Bone marrow (tissue), 2 donors: ENCODE data around the gene KCNMB3.
"Not testable (repeated sequence)": the region's sequence is repeated elsewhere in the genome, so short reads cannot be mapped to it uniquely, and the experiment has no call there.

Experiments
- DNase-seq, 2 donors: peaks; one replicate each; lab custom pipeline; 2025; lab: John Stamatoyannopoulos, UW

The KCNMB3 gene, protein sequence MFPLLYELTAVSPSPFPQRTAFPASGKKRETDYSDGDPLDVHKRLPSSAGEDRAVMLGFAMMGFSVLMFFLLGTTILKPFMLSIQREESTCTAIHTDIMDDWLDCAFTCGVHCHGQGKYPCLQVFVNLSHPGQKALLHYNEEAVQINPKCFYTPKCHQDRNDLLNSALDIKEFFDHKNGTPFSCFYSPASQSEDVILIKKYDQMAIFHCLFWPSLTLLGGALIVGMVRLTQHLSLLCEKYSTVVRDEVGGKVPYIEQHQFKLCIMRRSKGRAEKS

DNA sequence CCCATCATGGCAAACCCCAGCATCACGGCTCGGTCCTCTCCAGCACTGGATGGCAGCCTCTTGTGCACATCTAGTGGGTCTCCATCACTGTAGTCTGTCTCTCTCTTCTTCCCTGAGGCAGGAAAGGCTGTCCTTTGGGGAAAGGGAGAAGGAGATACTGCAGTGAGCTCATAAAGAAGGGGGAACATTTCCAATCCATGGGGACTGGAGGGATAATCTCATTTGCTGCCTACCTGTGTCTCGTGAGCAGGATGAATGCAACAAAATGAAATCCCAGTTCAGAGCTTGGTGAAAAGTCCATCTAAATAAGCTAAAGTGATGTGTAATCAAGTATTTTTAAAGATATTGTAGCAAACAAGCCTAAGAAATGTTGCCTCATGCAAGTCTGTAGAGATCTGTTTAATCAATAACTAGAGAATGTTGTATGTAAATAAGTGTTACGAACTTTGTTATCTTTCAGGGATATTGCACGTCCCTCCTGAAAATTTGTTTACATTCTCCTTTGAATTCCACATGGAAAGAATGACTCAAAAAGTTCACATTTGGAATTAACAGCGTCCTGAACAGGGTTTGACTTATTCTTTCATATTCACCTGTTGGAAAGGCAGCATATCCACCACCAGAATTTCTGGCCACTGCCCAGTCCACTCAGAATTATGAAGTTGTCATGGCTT, at the start of gene KCNMB3:
Gene KCNMB3, minus strand, starts transcription at position 312 of the 674 bp plus-strand sequence. Its CDS starts 124 bp downstream, at position 188.
- no peak for DNase-seq

DNA sequence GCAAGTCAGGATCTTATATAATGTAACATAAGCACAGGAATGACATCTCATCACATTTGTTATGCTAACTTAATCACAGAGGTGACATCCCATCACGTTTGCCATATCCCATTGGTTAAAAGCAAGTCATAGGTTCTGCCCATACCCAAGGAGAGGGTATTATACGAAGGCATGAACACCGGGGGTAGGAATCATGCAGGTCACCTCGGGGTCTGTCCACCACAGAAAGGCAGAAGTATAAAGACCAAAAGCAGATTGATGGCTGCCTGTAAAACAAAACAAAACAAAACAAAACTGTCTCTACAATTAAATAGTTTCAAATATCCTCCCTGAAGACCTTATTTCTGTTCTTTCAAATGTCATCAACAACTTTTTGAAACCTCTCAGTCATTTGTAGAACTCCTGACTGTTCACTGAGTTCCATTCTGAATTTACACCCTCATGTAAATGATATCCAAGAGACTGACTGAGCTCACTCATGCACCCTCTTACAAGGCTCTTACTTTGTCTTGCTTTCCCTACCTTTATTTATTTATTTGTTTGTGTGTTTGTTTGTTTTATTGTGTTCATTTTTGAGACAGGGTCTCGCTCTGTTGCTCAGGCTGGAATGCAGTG, 49.2 kb upstream of the KCNMB3 start:
- no peak for DNase-seq

DNA sequence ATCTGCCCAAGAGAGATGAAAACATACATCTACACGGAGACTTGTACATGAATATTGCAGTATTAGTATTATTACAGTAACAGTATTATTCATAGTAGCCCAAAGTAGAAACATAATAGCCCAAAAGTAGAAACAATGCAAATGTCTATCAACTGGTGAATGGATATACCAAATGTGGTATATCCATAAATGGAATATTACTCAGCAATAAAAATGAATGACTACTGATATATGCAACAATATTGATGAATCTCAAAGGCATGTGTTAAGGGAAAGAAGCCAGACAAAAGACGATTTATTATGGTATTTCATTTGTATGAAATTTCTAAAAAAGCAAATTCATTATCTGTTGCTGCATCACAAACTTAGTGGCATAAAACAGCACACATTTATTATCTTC, 48.4 kb upstream of the KCNMB3 start:
- DNase-seq, result no peak

DNA sequence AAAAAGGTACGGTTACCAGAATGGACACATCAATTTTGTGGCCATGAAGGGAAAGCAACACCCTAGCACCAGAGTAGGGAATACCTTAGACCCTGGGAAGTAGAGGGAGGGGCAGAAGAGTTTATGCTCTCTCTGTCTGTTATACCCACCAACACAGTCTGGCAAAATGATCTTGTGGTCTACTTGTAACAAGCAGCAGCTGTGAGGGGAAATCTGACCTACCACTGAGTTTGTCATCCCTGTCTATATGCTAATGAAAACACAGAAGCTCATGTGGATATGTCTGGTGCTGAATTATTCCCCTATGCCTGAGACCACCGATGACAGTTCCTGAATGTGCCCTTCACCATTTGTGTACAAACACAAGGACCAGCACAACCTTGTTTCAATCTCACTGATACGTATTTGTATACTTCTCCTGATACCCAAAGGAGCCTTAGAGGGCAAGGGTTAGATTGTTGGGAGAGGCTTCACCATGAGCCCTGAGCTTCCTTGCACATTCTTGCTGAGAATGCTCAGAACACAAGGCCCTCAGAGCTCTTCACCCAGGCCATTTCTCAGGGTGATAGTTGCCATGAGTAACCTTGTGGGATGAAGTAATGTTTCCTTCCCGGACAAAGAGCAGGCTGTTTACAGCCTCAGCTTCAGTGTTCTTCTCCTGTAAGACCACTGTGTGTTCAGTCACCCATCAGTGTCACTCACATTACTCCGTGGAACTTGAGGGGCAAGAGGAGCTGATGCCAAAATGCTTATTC, 47.2 kb upstream of the KCNMB3 start:
- no peak for DNase-seq

GRCh38 chr3:179292450-179292849, 41.5 kb upstream of the KCNMB3 start:
- DNase-seq, result no peak

DNA sequence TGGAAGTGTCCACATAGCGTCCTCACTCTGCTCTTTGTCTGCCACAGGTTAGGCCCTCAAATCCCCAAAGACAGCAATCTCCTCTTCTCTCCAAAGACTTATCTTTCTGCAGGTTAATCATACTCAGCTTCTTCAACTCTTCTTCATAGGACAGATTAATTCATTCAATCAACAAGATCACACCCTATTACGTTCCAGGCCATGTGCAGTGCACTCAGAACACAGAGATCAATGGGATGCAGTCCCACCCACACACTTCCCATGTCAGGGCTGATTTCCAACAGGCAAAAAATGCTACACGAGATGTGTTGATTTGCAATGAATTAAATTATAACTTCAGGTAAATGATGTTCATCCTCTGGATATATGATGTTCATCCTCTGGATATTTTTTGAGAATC, 38.4 kb upstream of the KCNMB3 start:
- no peak for DNase-seq

- DNase-seq, result no peak
Observed at GRCh38 chr3:179288845-179289244, 37.9 kb upstream of the KCNMB3 start.

DNA sequence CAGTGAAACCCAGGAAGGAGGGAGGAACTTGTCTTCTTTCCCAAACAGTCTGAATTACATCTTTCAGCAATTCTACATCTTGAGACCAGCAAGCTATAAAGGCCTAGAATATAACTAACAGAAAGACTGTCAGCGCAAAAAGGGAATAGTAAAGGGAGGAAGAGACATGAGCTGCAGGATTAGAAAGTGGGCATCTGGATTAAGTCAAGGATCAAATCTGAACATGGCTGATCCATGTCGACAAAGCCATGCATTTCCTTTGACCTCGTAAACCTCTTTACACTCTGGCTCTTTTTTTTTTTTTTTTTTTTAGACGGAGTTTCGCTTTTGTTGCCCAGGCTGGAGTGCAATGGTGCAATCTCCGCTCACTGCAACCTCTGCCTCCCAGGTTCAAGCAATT, 35.4 kb upstream of the KCNMB3 start:
- DNase-seq, result no peak

DNA sequence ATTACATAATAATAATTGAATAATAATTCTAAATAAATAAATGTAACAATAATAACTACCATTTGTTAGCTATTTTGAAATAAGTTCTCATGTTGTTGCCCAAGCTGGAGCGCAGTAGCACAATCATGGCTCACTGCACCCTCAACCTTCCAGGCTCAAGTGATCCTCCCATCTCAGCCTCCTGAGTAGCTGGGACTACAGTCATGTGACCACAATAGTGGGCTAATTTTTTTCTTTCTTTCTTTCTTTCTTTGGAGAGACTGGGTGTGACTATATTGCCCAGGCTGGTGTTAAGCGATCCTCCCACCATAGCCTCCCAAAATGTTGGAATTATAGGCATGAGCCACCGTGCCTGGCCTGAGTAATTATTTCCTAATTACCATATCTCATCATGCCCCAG, 30.9 kb upstream of the KCNMB3 start:
- no peak for DNase-seq

DNA sequence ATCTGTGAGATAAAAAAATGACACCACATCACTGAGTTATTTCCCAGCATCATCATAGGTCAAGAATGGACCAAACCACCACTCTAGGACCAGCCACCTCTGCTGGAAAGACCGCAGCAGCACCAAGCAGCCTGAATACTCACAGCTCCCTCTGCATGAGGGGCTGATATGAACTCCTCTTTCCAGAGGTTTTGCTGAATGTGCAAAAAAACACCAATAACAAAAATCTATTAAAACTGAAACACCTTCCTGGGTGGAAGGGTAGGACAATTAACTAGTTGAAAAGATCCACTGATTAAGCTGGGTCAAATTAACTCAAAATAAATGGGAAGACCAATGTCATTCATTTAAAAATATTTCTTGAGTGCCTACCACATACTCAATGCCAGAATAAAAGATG, 28.9 kb upstream of the KCNMB3 start:
- no peak for DNase-seq

DNA sequence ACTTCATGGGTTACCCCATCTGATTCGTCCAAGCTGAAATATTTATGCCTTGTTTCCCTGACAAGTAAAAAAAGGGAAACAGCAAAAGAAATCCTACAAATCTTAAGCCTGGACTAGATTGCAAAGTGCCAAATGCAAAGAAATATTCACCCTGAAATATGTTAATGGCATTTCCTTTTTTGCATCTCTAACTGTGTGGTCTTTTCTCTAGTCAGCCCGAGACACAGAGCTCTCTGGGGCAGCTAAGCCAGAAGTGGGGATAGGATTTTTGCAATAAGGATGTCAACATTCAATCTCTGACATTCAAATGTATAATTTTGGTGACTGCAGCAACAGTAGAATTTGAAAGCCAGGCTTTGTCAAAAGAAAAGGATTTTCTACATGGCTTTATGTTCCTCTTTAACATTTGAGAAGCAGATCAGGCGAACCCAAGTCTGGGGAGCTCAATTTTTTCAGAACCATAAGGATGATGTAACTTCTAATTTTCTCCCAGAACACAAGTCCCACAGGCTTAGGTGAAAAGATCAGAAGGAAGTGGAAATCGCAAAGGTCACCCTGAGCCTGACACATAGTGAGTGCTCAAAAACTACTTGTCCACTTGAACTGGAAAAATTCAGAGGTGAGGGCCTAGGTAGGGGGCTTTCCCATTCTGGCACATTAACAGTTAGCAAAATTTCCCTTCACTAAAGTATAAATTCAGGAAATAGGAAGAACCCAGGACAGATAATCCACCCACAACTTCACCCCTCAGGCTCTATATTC, 28.2 kb upstream of the KCNMB3 start:
- DNase-seq, result no peak

DNA sequence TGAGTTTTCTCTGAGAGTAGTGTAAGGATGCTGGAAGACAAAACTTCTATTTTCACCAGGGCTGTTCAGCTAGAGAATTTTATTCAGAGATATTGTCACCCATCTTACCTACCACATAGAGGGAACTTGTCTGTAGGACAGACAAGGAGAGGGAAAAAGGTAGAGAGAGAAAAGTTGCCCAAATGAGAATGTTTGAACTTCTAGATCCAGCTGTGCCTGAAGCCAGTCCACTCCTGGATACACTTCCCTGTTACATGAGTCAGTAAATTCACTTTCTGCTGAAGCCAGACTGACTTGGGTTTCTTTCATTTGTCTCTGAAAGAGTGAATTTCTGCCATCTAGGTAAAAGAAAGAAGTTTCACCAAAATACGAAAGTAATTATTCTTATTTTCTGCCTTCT, 27.2 kb upstream of the KCNMB3 start:
- no peak for DNase-seq

- no peak for DNase-seq
Observed at GRCh38 chr3:179276743-179277142, 25.8 kb upstream of the KCNMB3 start.

GRCh38 chr3:179276001-179276400, 25.1 kb upstream of the KCNMB3 start:
- DNase-seq, result no peak

GRCh38 chr3:179274434-179274833, 23.5 kb upstream of the KCNMB3 start:
- DNase-seq, result not testable (repeated sequence)

GRCh38 chr3:179272385-179272784, 21.5 kb upstream of the KCNMB3 start:
- no peak for DNase-seq

GRCh38 chr3:179269152-179269707, 18.3 kb upstream of the KCNMB3 start:
- DNase-seq, result no peak

DNA sequence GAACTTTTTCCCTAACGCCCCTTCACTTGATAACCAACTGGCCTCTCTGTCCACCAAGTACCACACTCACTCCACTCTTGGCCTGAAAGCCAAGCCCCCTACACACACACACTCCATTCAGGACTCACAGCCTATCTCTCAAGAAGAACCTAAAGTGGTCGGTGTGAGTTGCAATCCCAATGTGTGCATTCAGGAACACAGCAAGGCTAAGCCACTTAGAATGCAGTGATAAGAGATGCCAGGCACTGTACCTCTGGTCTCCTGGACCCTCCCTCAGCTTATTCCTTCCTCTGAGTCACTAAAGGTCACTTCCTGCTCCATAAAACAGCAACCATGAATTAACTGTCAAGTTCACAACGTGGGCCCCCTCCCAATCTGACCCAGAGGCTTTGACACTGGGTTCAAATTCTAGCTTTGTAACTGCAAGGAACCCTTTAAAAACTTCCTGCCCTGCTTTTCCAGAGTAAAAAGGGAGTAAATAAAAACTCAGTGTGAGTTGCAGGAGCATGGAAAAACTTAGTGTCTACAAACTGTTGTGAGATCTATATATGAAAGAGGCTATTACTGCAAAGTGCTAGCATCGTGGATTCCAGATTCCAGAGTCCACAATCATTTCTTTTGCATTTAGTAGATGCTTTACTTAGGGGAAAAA, 17.6 kb upstream of the KCNMB3 start:
- no peak for DNase-seq

DNA sequence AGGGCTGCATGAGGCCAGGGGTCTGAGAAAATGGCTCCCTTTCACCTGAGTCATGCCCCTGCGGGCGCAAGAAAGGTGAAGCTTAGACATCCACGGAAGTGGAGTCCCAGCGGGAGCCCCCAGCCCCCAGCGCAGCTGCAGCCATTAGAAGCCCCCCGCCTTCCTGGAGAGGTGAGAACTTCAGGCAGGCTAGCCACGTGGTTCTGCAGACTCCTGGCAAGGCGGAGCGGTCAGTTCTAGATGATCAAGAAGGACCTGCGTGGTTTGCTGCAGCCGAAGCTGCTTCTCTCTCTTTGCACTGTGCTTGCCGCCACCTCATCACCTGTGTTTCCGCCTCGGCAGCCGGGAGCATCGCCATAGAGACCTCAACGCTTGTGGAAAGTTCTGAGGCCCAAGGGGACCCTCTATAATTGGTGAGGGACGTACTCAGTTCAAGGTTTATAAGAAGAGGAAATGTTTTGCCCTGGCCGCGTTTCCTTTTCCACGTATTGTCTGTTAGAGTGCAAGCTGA, 15.8 kb upstream of the KCNMB3 start:
- no peak for DNase-seq

DNA sequence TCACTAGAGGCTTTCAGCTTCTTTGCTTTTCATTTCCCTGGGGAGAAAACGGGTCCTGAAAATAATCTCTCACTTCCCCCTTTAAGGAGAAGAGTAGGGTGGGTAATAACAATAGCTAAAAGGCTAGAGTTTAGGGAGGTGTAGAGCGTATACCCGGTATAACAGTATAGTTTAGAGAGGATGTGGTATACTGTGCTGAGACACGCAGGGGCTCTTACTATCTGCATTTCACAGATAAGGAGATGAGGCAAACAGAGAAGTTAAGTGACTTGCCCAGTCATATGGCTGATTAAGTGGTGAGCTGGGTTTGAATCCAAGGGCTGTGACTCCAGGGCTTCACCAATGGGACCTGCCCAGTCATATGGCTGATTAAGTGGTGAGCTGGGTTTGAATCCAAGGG, 15.0 kb upstream of the KCNMB3 start:
- no peak for DNase-seq

- DNase-seq, result no peak
Observed at GRCh38 chr3:179265092-179265491, 14.2 kb upstream of the KCNMB3 start.
